Epithelial cell of proximal tubule (primary cell): Measurements from ENCODE around the gene SPEM2. TPM values are rescaled to one million over a fixed set of nuclear protein-coding genes. Genes with fewer than 3 reads are reported as not detected.
"Not testable (repeated sequence)": the region's sequence is repeated elsewhere in the genome, so short reads cannot be mapped to it uniquely, and the experiment has no call there.

ENCODE experiments used
- DNase-seq: peaks from one replicate; pipeline ENCODE4 v3.0.0-alpha.2; 2011; ENCODE audit warnings: low read depth
- H3K4me3 ChIP-seq: 2 replicates; pipeline ENCODE4 v1.5.1; 2011; ENCODE audit warnings: low read depth, mild to moderate bottlenecking, low read length
- CTCF ChIP-seq: conservative IDR thresholded peaks from 2 replicates; pipeline ENCODE4 v1.5.1; 2012; ENCODE audit warnings: low read depth, mild to moderate bottlenecking, low read length
- total RNA-seq: library from RNA; depleted of rRNA; stranded (reverse); fragments of >200 nt; gene quantifications from 2 replicates; pipeline ENCODE4 v1.2.3, GENCODE V29; 2015

The SPEM2 gene
- total RNA-seq, 1 donor from 2014 or later, result not detected

DNA sequence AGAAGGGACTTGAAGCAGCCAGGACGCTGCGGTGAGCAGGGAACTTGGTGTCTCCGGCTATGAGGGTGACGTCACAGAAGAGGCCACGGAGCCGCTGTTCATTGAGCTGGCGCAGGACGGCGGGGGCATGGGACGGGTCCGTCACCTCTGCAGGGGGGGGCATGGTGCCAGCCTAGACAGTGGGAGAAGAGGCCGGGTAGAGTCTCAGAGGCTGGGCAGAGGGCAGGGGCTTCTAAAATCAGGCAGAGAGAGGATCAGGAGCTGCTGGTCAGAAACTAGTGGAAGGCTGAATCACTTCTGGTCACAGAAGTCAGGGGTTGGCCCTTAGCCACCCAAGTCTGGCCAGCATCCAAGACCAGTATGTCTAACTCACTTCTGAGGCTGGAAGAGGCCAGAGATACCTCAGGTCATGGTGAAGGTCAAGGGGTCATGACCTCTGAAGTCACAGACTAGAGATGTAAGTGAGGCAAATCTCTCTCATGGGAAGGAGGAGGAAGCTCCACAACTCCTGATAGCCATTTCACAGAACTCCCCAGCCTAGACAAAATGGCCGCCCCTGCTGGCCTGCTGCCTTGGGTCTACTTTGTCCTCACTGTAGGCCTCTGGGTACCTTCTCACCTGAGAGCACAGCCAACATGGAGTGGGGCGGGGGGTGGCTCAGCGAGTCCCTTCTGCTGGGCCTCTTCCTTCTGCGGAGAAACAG lies 41.4 kb downstream of the SPEM2 start:
- DNase-seq, result no peak
- H3K4me3 ChIP-seq, result no peak overlapping the region
- TF ChIP-seq CTCF, result no peak

DNA sequence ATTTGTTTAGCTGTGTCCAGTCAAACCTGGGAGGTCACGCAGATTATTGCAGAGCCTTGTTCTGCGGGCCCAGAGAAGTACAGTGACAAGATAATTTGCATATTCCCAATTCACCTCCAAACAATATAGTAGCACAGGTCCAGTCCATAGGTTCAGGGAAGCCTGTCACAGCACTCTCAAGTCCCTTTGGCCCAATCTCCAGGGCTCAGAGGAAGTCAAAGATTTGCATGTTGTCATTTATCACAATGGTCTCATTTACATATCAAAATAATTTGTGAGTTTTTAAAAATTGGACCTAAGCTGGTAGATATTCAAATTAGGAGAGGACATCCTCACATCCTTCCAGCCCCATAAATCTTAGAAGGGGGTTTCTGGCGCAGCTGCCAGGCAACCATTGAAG lies 42.1 kb downstream of the SPEM2 start:
- no peak for DNase-seq
- no peak overlapping the region for H3K4me3 ChIP-seq
- no peak for TF ChIP-seq CTCF

GRCh38 chr17:7468290-7468689 lies 42.9 kb downstream of the SPEM2 start:
- no peak for TF ChIP-seq CTCF
- H3K4me3 ChIP-seq, result no peak overlapping the region
- DNase-seq, result no peak

- no peak overlapping the region for H3K4me3 ChIP-seq
- TF ChIP-seq CTCF, result no peak
- no peak for DNase-seq
Observed at GRCh38 chr17:7468804-7469389, 43.5 kb downstream of the SPEM2 start.

DNA sequence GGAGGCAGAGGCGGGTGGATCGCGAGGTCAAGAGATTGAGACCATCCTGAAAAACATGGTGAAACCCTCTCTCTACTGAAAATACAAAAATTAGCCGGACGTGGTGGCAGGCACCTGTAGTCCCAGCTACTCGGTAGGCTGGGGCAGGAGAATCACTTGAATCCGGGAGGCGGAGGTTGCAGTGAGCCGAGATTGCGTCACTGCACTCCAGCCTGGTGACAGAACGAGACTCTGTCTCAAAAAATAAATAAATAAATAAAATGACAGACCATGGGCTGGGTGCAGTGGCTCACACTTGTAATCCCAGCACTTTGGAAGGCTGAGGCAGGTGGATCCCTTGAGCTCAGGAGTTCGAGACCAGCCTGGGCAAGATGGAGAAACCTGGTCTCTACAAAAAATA lies 44.4 kb downstream of the SPEM2 start:
- H3K4me3 ChIP-seq, DNase-seq: not testable (repeated sequence)

GRCh38 chr17:7470457-7470973 lies 45.1 kb downstream of the SPEM2 start:
- DNase-seq, H3K4me3 ChIP-seq: not testable (repeated sequence)

GRCh38 chr17:7471729-7472128 lies 46.3 kb downstream of the SPEM2 start:
- no peak for DNase-seq
- no peak for TF ChIP-seq CTCF

DNA sequence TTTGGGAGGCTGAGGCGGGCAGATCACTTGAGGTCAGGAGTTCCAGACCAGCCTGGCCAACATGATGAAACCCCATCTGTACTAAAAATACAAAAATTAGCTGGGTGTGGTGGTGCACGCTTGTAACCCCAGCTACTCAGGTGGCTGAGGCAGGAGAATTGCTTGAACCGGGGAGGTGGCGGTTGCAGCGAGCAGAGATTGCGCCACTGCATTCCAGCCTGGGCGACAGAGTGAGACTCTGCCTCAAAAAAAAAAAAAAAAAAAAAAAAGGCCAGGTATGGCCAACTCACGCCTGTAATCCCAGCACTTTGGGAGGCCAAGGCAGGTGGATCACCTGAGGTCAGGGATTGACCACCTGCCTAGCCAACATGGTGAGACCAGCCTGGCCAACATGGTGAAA lies 49.4 kb downstream of the SPEM2 start:
- not testable (repeated sequence) for DNase-seq, H3K4me3 ChIP-seq

More at GRCh38 chr17:7471729-7472128, 46.3 kb downstream of the SPEM2 start:
- H3K4me3 ChIP-seq, result no peak overlapping the region
